NCI-H1417 (cell line): ENCODE results near the gene MARCHF6.
"Not testable (repeated sequence)": the region's sequence is repeated elsewhere in the genome, so short reads cannot be mapped to it uniquely, and the experiment has no call there.

ENCODE experiments used
- DNase-seq, 3 experiments: peaks; one replicate each; lab custom pipeline; 2025; lab: John Stamatoyannopoulos, UW

The MARCHF6 gene

GRCh38 chr5:10353241-10354047, at the start of gene MARCHF6:
MARCHF6 (plus strand) TSS chr5:10353695; CDS start chr5:10353899, 204 bp downstream.
- DNase-seq, result peak; percentile 98 to 99 (median 99)

GRCh38 chr5:10303699-10304170, 49.8 kb upstream of the MARCHF6 start:
- peak in 1 of 3 experiments; percentile 20 for DNase-seq

GRCh38 chr5:10304932-10305331, 48.6 kb upstream of the MARCHF6 start:
- peak in 1 of 3 experiments; percentile 28 for DNase-seq

- peak in 2 of 3 experiments; percentile 20 to 40 for DNase-seq
These were observed 47.4 kb upstream of the MARCHF6 start for GRCh38 chr5:10306114-10306513.

DNA sequence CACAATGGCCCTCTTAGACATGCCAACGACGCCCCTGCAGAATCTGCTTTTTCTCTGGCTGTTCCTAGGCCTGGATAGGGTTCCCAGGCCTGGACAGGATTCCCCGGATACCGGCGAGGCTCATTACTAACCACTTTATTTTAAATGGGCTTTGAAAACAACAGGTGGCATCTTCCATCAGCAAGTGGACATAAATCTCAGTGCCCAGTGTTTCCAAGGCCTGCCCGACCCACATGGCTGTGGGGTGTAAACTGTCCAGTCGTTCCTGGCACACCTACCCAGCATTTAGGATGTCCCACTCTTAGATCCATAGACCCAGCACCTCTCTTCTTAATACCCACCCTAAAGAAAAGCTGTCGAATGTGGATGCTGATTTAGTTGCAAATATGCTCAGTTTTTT, 46.7 kb upstream of the MARCHF6 start:
- peak; percentile 58 to 88 (median 84) for DNase-seq

DNA sequence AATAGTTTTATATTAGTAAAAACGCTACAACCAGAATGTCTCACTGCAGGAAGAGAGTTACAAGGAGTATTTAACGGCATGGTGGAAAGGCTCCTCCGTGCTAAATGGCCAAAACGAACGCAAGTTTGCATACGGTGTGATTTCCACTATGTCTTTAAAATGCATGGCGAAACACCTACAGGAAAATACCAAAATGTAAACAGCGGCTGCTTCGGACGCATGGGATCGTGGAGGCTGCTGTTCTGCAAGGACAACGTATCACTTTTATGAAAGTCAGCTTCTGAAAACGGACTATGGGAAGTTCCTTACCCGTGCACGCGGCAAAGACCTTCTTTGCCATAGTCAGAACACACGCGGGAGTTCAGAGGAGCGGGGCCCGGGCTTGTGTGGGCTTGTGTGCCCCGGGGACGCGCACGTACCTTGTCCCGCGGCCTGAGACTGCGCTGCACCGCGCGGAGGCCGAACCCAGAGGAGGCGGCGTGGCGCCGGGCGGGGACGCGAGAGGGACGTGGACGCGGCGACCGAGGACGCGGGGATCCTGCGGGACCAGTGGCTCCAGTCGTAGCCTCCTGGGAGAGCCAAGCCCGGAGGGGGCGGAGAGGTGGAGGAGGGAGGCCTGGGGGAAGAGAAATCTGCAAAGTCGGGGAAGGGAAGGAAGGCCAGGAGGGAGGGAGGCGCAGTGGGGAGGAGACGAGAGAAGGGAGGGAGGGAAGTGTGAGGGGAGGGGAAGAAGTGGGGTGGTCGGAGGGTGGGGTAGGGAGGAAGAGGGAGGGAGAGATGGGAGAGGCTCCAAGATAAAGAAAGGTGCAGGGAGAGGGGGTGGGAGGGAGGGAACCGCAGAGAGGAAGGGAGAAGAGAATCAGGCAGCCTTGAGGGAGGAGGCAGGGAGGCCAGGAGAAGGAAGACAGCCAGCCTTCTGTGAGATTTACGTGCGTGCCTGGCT, 46.0 kb upstream of the MARCHF6 start, which contains the start of gene CMBL:
Gene CMBL, minus strand, starts transcription at position 697 of the 943 bp plus-strand sequence. CDS start 17,140 bp downstream, outside the sequence.
- peak; percentile 65 to 94 (median 88) for DNase-seq

- DNase-seq, result no peak
These were observed 44.7 kb upstream of the MARCHF6 start for GRCh38 chr5:10308844-10309243.

DNA sequence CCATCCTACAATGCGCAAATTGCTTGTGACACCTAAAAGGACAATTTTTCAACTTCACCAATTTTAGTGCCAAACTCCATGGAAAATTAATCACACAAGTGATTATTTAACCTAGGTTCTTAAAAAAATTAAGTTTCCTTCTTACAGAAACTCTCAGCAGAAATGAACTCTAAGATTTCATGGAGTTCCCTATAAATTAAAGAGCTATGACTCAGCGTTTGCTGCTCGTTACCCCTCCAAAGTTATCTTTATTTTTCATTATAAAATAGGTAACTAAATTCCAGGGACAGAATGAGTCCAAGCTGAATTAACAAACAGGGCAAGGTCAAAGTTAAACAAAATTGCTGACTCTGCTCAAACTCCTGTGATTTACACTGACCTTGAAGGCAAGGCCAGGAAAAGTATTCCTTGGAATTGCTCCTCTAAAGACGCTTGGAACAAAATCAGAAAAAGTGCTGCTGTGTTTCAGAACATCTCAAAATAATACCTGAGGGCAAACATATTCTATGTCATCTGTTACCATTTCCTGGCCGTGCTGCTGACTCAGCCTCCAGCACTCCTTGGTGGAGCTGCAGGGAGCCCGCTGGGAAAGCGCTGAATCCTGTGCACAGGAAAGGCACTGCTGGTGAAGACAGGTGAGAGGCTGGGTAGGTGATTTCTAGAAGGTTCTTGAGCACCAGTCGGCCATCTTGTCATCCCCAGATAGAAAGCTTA, 43.3 kb upstream of the MARCHF6 start:
- DNase-seq, result peak in 1 of 3 experiments; percentile 60

DNA sequence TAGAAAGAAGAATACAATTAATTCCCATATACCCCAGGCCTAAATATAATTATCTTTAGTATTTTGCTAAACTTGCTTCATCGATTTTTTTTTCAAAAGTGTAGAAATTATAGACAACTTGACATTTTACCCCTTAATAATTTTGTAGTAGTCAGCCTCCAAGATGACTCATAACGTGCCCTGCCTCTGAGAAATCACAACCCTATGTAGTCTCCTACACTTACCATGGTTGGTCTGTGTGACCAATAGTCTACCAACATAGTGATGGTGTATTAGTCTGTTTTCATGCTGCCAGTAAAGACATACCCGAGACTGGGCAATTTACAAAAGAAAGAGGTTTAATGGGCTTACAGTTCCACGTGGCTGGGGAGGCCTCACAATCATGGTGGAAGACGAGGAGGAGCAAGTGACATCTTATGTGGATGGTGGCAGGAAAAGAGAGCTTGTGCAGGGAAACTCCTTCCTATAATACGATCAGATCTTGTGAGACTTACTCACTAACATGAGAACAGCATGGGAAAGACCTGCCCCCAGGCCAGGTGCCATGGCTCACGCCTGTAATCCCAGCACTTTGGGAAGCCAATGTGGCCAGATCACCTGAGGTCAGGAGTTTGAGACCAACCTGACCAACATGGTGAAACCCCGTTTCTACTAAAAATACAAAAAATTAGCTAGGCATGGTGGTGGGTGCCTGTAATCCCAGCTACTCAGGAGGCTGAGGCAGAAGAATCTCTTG, 42.5 kb upstream of the MARCHF6 start:
- DNase-seq, result not testable (repeated sequence)

GRCh38 chr5:10311595-10312425, 41.7 kb upstream of the MARCHF6 start:
- no peak for DNase-seq

- no peak for DNase-seq
These were observed 38.3 kb upstream of the MARCHF6 start for GRCh38 chr5:10315201-10315600.

- DNase-seq, result no peak
These were observed 37.5 kb upstream of the MARCHF6 start for GRCh38 chr5:10315824-10316509.

- DNase-seq, result no peak
These were observed 35.4 kb upstream of the MARCHF6 start for GRCh38 chr5:10317825-10318682.

GRCh38 chr5:10319202-10319851, 34.2 kb upstream of the MARCHF6 start:
- DNase-seq, result peak in 1 of 3 experiments; percentile 17

GRCh38 chr5:10320793-10321192, 32.7 kb upstream of the MARCHF6 start:
- DNase-seq, result no peak

DNA sequence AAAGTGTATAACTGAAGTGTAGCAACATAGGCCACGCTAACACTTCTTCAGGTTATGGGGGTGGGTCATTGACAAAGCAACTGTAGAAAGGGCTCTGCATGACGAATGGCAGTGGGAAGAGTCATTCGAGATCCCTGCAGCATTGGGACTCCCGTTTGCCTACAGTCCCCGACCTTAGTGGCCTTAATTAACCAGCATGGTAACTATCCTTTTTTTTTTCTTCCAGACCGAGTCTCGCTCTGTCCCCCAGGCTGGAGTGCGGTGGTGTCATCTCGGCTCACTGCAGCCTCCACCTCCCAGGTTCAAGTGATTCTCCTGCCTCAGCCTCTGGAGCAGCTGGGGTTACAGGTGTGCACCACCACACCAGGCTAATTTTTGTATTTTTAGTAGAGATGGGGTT, 31.6 kb upstream of the MARCHF6 start:
- no peak for DNase-seq

DNA sequence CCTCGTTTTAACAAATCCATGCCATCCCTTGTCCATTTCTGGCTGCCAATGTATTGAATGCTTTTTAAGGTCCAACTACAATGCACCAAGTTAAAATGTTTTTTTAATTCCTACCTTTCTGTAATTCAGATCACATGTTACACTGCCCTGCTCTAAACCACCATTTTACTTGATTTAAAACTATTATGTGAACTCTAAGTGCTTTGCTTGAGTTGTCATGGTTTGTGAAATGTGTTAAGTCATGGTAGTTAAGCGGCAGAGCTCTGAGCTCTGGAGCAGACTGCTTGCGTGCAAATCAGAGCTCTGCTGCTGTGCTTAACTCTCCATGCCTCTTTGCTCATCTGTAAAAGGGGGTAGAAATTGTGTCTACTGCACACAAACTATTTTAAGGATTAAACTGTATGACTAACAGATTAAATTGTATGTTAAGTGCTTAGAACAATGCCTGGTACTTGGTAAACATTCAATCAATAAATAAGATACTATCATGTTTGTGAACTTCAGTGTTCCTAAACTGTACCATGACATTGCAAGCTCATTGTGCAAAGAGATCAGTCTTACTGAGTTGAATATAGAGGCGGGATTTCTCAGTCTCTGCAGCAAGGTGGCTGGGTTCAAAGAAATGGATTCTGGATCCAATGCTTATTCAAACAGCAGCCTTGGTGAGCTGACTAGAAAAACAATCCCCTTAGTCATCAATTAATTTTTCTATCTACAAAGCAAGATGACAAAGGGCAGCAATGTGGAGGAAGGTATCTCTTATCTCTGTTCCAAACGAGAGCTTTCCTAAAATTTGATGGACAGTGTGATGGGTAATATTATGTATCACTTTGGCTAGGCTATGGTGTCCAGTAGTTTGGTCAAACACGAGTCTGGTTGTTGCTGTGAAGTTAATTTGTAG, 29.7 kb upstream of the MARCHF6 start:
- DNase-seq, result peak in 2 of 3 experiments; percentile 48 to 71
